ENCODE data around the gene GLI2. TPM values are rescaled to one million over a fixed set of nuclear protein-coding genes. Genes with fewer than 3 reads are reported as not detected.

GLI2 gene
- total and polyA plus RNA-seq, 8 donors = 0.45 to 2.8 (median 0.68) TPM; not detected in 1

DNA sequence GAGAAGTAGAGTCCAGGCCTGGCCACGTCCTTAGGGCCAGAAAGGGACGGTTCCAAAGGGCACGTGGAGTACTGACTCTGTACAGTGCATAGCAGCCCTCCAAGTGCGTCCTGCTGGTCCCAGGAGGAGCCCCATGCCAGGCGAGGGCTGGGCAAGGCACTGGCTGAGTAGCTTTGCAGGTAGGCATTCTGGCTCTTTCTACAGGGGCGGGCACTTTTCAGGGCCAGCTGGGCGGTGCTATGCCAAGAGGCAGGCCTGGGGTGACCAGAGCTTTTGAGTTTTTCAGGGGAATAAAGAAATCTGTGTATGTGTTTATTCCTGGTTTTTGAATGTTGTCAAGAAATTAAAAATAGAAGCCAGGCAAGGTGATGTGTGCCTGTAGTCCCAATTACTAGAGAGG, 15.4 kb upstream of the GLI2 start:
- Histone ChIP-seq H3K27me3 (peaks cover 0 to 6% (median 0%) of the 10 kb centered on the region in 3 donors), H3K9me3 (no peaks in the 10 kb centered on the region), H3K36me3 (no peaks in the 10 kb centered on the region), H3K4me1 (peaks cover 0 to 6% (median 0%) of the 10 kb centered on the region in 4 donors), H3K27ac (no peak overlapping the region), H3K4me3 (no peak overlapping the region)
- intact Hi-C loops (cut with DNase I; ENCODE audit: low total_unique reads) = no loop called here
- 80 to 93% (median 89%) methylated on average over 7 of the region's 7 CpGs for WGBS, 5 donors
- DNase-seq = peak in 1 of 2 donors; percentile 9
- TF ChIP-seq POLR2AphosphoS5 (IDR thresholded peaks at IDR 0.05) (no peak), POLR2A (IDR thresholded peaks at IDR 0.05) (no peak), EP300 (IDR thresholded peaks at IDR 0.05) (no peak), CTCF (IDR thresholded peaks at IDR 0.05) (no peak)

- Histone ChIP-seq H3K4me1 (peaks cover 0 to 6% (median 0%) of the 10 kb centered on the region in 4 donors), H3K36me3 (no peaks in the 10 kb centered on the region), H3K4me3 (no peak overlapping the region), H3K9me3 (peaks cover 0 to 2% (median under 1%) of the 10 kb centered on the region in 4 donors), H3K27ac (no peak overlapping the region), H3K27me3 (peaks cover 0 to 3% (median 0%) of the 10 kb centered on the region in 3 donors)
- peak in 1 of 2 donors; percentile 18 for DNase-seq
- no peak for TF ChIP-seq EP300 (IDR thresholded peaks at IDR 0.05)
- TF ChIP-seq POLR2A (IDR thresholded peaks at IDR 0.05) = no peak
- TF ChIP-seq CTCF (IDR thresholded peaks at IDR 0.05) = no peak
- TF ChIP-seq POLR2AphosphoS5 (IDR thresholded peaks at IDR 0.05) = no peak
- intact Hi-C loops (cut with DNase I; ENCODE audit: low total_unique reads) = no loop called here
- WGBS, 5 donors = 91 to 95% (median 93%) methylated on average over 7 to 8 of the region's 8 CpGs
These were observed 14.8 kb upstream of the GLI2 start for GRCh38 chr2:120720746-120721375.

GRCh38 chr2:120722246-120722567, 13.5 kb upstream of the GLI2 start:
- WGBS, 5 donors = 51 to 63% (median 55%) methylated on average over 9 of the region's 9 CpGs
- H3K36me3 ChIP-seq = no peaks in the 10 kb centered on the region
- H3K27me3 ChIP-seq = no peaks in the 10 kb centered on the region
- H3K4me3 ChIP-seq = no peak overlapping the region
- peak in 1 of 2 donors; percentile 18 for DNase-seq
- H3K9me3 ChIP-seq = peaks cover 0 to 7% (median 3%) of the 10 kb centered on the region in 4 donors
- intact Hi-C loops (cut with DNase I; ENCODE audit: low total_unique reads) = no loop called here
- H3K4me1 ChIP-seq = peaks cover 0 to 6% (median 0%) of the 10 kb centered on the region in 4 donors
- TF ChIP-seq EP300 (IDR thresholded peaks at IDR 0.05) (no peak), POLR2A (IDR thresholded peaks at IDR 0.05) (no peak), POLR2AphosphoS5 (IDR thresholded peaks at IDR 0.05) (no peak), CTCF (IDR thresholded peaks at IDR 0.05) (no peak)
- no peak overlapping the region for H3K27ac ChIP-seq

GRCh38 chr2:120722568-120723421, 12.9 kb upstream of the GLI2 start:
- Histone ChIP-seq H3K27ac (no peak overlapping the region), H3K36me3 (no peaks in the 10 kb centered on the region), H3K4me3 (no peak overlapping the region), H3K4me1 (peaks cover 0 to 6% (median 0%) of the 10 kb centered on the region in 4 donors), H3K27me3 (no peaks in the 10 kb centered on the region), H3K9me3 (peaks cover 0 to 7% (median 3%) of the 10 kb centered on the region in 4 donors)
- peak in 1 of 2 donors; percentile 14 for DNase-seq
- TF ChIP-seq EP300 (IDR thresholded peaks at IDR 0.05) (no peak), POLR2AphosphoS5 (IDR thresholded peaks at IDR 0.05) (peak in 1 of 3 donors; percentile 43), CTCF (IDR thresholded peaks at IDR 0.05) (no peak), POLR2A (IDR thresholded peaks at IDR 0.05) (no peak)
- WGBS, 5 donors = 31 to 37% (median 35%) methylated on average over 11 of the region's 11 CpGs
- intact Hi-C loops (cut with DNase I; ENCODE audit: low total_unique reads) = no loop called here
